Measurements from ENCODE around the gene FAM174B. TPM values are rescaled to one million over a fixed set of nuclear protein-coding genes. Genes with fewer than 3 reads are reported as not detected.
"Not testable (repeated sequence)": the region's sequence is repeated elsewhere in the genome, so short reads cannot be mapped to it uniquely, and the experiment has no call there.

FAM174B gene
- total and polyA plus RNA-seq, 10 of the 15 experiments (the other 5 are each of a cell fraction or from before 2014, with no cell fraction given), result 0.71 to 15.9 (median 4.2) TPM

GRCh38 chr15:92608866-92609700 lies 46.5 kb downstream of the FAM174B start:
- ChIA-PET CTCF (interaction anchor here (1.7 kb wide), 1 partner anchor 106 kb away, joined by 4 read pairs; no protein-coding TSS in a partner anchor), POLR2A (no interaction called here), RAD21 (ENCODE audit: unreplicated experiment) (no interaction called here), SMC1A (ENCODE audit: uncharacterized antibody, unreplicated experiment) (no interaction called here)
- Histone ChIP-seq H3K27ac (ENCODE audit: control insufficient read depth, insufficient read depth) (no peak overlapping the region), H3K4me1 (ENCODE audit: control insufficient read depth, insufficient read depth, low read length) (no peaks in the 10 kb centered on the region), H4K20me1 (ENCODE audit: control insufficient read depth, insufficient read depth) (no peaks in the 10 kb centered on the region), H3K9me3 (replicated peaks; ENCODE audit: control insufficient read depth, insufficient read depth, low read length) (no peaks in the 10 kb centered on the region), H2AFZ (ENCODE audit: control insufficient read depth, low read depth, low read length) (no peak overlapping the region), H3K4me2 (ENCODE audit: control insufficient read depth, insufficient read depth) (no peak overlapping the region), H3K4me3 (no peak overlapping the region), H3K27me3 (replicated peaks in 1 of 2; ENCODE audit: control insufficient read depth in 2 of 2, insufficient read depth in 2 of 2, low read length in 1 of 2) (0 out of 4 replicates have a peak, but pooled peaks cover 0 to 2% of the 10 kb centered on the region in 2 experiments), H3K9ac (ENCODE audit: control insufficient read depth, insufficient read depth, low read length) (no peak overlapping the region), H3K36me3 (ENCODE audit: control insufficient read depth in 2 of 2, insufficient read depth in 2 of 2, low read length in 1 of 2) (no peaks in the 10 kb centered on the region), H3K79me2 (ENCODE audit: control insufficient read depth, insufficient read depth, low read length) (no peaks in the 10 kb centered on the region)
- intact Hi-C loops (cut with micrococcal nuclease; ENCODE audit: unreplicated experiment) (no loop called here), in situ Hi-C loops (cut with MboI) (no loop called here)
- FAIRE-seq (no peak), DNase-seq (ENCODE audit: low read depth, low spot score) (no peak), ATAC-seq (no peak)
- WGBS (ENCODE audit: insufficient coverage, insufficient replicate concordance, low lambda C conversion rate, missing lambda C conversion rate), result 50% methylated on average over 20 of the region's 20 CpGs
- no peak for TF ChIP-seq SMAD5 (IDR thresholded peaks at IDR 0.05; ENCODE audit: low read depth)
- no peak for TF ChIP-seq CBX3 (IDR thresholded peaks at IDR 0.05; ENCODE audit: borderline replicate concordance, low read depth)
- BruUV-seq (replicated peaks), result no TSS peak

- H3K79me2 ChIP-seq (ENCODE audit: control insufficient read depth, insufficient read depth, low read length); FAIRE-seq; H3K4me1 ChIP-seq (ENCODE audit: control insufficient read depth, insufficient read depth, low read length); in situ Hi-C loops (cut with MboI); H3K4me2 ChIP-seq (ENCODE audit: control insufficient read depth, insufficient read depth); CTCF ChIA-PET; H2AFZ ChIP-seq (ENCODE audit: control insufficient read depth, low read depth, low read length); H4K20me1 ChIP-seq (ENCODE audit: control insufficient read depth, insufficient read depth); H3K27me3 ChIP-seq (replicated peaks in 1 of 2; ENCODE audit: control insufficient read depth in 2 of 2, insufficient read depth in 2 of 2, low read length in 1 of 2); POLR2A ChIA-PET; H3K9ac ChIP-seq (ENCODE audit: control insufficient read depth, insufficient read depth, low read length); ATAC-seq; H3K9me3 ChIP-seq (replicated peaks; ENCODE audit: control insufficient read depth, insufficient read depth, low read length); intact Hi-C loops (cut with micrococcal nuclease; ENCODE audit: unreplicated experiment); DNase-seq (ENCODE audit: low read depth, low spot score); SMC1A ChIA-PET (ENCODE audit: uncharacterized antibody, unreplicated experiment); H3K27ac ChIP-seq (ENCODE audit: control insufficient read depth, insufficient read depth); H3K4me3 ChIP-seq; BruUV-seq (replicated peaks); H3K36me3 ChIP-seq (ENCODE audit: control insufficient read depth in 2 of 2, insufficient read depth in 2 of 2, low read length in 1 of 2); RAD21 ChIA-PET (ENCODE audit: unreplicated experiment): not testable (repeated sequence)
- 68% methylated on average over 11 of the region's 15 CpGs for WGBS (ENCODE audit: insufficient coverage, insufficient replicate concordance, low lambda C conversion rate, missing lambda C conversion rate)
Observed at GRCh38 chr15:92606836-92607150, 48.8 kb downstream of the FAM174B start.
